HK-2 (cell line): Measurements from ENCODE around the gene WLS.
"Not testable (repeated sequence)": the region's sequence is repeated elsewhere in the genome, so short reads cannot be mapped to it uniquely, and the experiment has no call there.

Source experiments
- DNase-seq: peaks from one replicate; pipeline ENCODE4 v3.0.0-alpha.2; 2018; ENCODE audit not compliant: unreplicated experiment

WLS gene

DNA sequence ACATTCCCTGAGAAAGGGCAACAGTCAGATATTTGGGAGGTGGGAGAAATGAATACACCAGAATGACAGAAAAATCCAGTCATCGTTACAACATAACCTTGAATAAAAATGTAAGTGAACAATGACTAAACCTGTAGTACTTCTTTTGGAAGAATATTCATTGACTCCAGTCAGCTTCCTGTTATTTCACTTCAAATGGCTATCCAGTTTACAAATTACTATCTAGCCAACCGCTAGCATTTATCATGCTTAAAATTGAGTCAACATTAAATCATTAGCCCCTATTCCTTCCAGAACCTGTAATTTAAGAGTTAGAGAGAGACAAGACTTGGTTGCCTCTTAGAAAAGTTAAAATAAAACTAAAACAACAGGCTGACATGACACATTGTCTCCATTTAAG lies 33.6 kb downstream of the WLS start:
- no peak for DNase-seq

GRCh38 chr1:68197891-68198290 lies 34.4 kb downstream of the WLS start:
- no peak for DNase-seq

DNA sequence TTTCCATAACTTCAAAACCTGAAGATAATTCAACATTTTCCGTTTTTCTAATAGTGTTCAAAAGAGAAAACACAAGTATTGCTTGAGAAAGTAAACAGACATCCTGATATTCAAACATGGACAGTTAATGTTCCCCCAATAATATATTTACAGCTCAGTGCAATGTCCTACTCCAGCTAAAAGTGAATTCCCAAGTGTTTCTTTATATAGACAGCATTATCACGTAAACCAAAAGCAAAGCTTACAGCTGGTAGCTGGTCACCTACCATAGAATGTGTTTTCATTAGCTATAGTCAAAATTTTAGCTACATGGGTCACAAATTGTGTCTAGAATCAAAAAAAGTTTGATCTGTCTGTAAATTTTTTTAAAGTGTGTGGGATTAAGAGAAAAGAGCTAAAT lies 34.9 kb downstream of the WLS start:
- no peak for DNase-seq

DNA sequence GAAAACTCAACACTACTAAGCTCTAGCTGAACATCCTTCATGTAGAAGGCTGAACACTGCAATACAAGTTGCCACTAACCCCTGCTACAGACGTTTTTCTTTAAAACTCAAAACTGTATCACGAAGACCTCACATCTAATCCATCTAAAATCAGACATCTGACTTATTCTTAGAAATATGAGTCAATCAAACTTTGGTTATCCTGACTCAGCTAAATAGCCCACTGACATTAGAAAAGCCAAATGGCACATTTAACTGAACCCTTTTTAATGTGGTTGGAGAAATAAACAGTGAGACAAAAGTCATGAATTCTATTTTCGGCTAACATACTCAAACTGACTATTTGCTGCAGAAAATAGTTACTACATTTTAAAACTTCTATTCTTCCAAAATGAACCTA lies 35.6 kb downstream of the WLS start:
- DNase-seq = no peak

DNA sequence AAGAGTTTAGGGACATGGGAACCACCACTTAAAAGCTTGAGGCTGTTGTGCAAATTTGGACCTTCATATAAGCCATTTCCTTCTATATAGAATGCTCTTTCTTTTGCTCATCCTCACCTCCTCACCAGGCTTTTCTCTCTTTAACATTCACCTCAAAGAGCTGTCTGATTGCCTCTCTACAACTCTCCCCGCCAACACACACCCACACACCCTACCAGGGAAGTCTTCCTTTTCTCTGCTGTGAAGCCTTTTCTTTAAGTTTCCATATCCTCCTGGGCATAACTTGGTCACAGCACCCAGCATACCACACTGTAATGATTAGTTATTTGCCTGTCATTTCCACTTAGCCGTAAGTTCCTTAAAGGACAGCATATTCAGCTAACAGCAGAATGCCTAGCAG lies 40.6 kb downstream of the WLS start:
- DNase-seq = no peak

GRCh38 chr1:68188644-68189340 lies 43.5 kb downstream of the WLS start:
- DNase-seq = no peak

GRCh38 chr1:68188060-68188538 lies 44.2 kb downstream of the WLS start:
- no peak for DNase-seq

- DNase-seq = no peak
Observed at GRCh38 chr1:68185743-68186142, 46.6 kb downstream of the WLS start.

- no peak for DNase-seq
Observed at GRCh38 chr1:68183895-68184294, 48.4 kb downstream of the WLS start.

GRCh38 chr1:68181165-68181556 lies 51.2 kb downstream of the WLS start:
- no peak for DNase-seq

GRCh38 chr1:68180441-68181164 lies 51.7 kb downstream of the WLS start:
- no peak for DNase-seq

DNA sequence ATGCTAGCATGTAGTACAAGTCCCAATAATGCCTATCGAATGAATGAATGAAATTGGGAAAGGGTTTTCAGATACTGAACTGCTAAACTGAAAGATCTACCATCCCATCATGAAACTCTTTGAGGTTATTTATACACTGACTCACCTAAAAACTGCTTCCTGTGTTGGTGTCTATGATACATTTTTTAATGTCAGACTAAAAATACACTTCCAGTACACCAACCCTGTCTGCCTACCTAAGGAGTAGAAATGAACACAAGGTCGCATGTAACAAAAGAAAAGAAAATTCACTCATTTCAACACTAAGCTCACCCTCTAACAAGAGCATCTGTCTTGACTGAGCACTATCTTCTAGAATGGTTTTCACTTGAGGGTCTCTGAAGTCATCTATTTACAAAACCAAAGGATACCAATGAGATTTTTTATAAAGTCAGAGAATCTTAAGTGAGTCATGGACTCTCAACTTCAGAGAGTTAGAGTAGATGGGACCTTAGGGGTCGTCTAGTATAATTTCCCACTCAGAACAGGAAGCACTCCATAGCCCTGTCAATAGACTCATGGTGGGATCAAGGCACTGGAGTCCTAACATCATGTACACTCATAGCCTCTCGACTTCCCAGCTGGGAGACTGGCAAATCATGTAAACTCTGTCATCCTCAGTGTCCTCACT lies 53.4 kb downstream of the WLS start:
- no peak for DNase-seq

- DNase-seq = no peak
Observed at GRCh38 chr1:68175621-68176398, 56.5 kb downstream of the WLS start.

DNA sequence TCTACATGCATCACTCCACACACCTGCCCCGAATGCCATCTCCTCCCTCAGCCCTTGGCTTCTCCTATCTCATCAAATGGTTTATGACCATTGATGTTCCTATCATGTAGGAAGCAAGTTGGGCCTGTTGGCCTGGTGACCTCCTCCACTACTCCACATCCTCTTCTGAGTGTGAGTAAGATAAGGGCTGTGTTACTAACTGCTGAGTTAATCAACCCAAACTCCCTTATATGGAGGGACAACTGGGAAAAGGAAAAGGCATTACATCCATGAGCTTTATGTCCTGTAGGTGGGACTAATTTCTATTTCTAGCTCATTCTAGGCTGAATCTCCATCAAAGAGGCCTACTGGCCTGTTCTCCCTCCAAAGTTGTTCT lies 57.6 kb downstream of the WLS start:
- no peak for DNase-seq

- DNase-seq = peak; percentile 13
Observed at GRCh38 chr1:68173936-68174737, 58.2 kb downstream of the WLS start.

- DNase-seq = no peak
Observed at GRCh38 chr1:68173283-68173935, 58.9 kb downstream of the WLS start.

GRCh38 chr1:68171795-68172194 lies 60.5 kb downstream of the WLS start:
- not testable (repeated sequence) for DNase-seq

- DNase-seq = no peak
Observed at GRCh38 chr1:68168545-68169171, 63.7 kb downstream of the WLS start.

GRCh38 chr1:68167211-68167610 lies 65.1 kb downstream of the WLS start:
- DNase-seq = no peak

DNA sequence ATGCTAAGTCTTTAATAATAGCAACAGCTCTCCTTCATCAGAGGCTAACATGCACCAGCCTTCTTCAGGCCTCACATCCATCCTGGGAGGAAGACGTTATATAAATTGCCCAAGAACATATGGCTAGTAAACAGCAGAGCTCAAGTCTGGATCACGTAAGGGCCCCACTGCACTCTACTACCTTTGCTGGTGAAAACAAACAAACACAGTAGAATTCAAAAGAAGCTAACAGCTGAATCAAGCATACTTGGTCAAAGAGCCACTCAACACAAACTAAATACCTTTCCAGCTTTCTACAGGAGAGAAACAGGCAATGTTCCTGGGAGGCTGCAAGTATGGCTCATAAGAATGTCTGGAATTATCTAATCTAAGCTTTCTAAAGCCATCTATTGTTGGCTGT lies 66.0 kb downstream of the WLS start:
- DNase-seq = no peak
